K562 (cell line): ENCODE data around the gene N4BP2L1. TPM values are rescaled to one million over a fixed set of nuclear protein-coding genes. Genes with fewer than 3 reads are reported as not detected.

ENCODE experiments used
- ATF1 ChIP-seq, 2 experiments: fragments of 450-650 bp in 1 of 2; IDR thresholded peaks; 2 replicates each; pipeline ENCODE4 v1.6.1; 2016; ENCODE audit warnings: missing compliant biosample characterization in 1 of 2, missing genetic modification characterization in 1 of 2
- BACH1 ChIP-seq: fragments of 200-800 bp; sonication (Bioruptor generic); IDR thresholded peaks from 2 replicates; pipeline ENCODE4 v1.6.1; 2016; ENCODE audit warnings: missing genetic modification characterization, missing compliant biosample characterization
- CBFA2T3 ChIP-seq: fragments of 450-650 bp; IDR thresholded peaks from 2 replicates; pipeline ENCODE4 v1.6.1; 2017
- IRF2 ChIP-seq: sonication (generic); formaldehyde crosslinking; IDR thresholded peaks from 2 replicates; pipeline ENCODE4 v1.8.1; 2022; ENCODE audit warnings: mild to moderate bottlenecking, missing genetic modification reagents
- SETDB1 ChIP-seq: IDR thresholded peaks from one replicate; pipeline ENCODE4 v1.6.1; 2012; ENCODE audit warnings: low read length, control low read depth, inconsistent platforms
- TFAM ChIP-seq: fragments of 250-450 bp; sonication (Bioruptor Pico); conservative IDR thresholded peaks from 2 replicates; pipeline ENCODE4 v1.5.0; 2021; ENCODE audit warnings: mild to moderate bottlenecking, moderate library complexity
- ZNF398 ChIP-seq: fragments of 250-450 bp; sonication (Bioruptor Pico); IDR thresholded peaks from 2 replicates; pipeline ENCODE4 v1.8.0; 2021; ENCODE audit warnings: moderate library complexity, mild to moderate bottlenecking, inconsistent platforms
- ZNF76 ChIP-seq: fragments of 250-450 bp; sonication (Bioruptor Pico); IDR thresholded peaks from 2 replicates; pipeline ENCODE4 v1.4.0; 2020; ENCODE audit warnings: mild to moderate bottlenecking, moderate library complexity, borderline replicate concordance
- polyA plus RNA-seq, 8 experiments: library from polyadenylated mRNA; depleted of rRNA in 4 of 8; stranded (reverse) in 5 of 8; unstranded in 3 of 8; fragments of >200 nt; fragmentation: Nextera tagmentation in 2 of 8; fragmentation: Illumina TruSeq in 1 of 8; extraction: Ambion mirVana in 2 of 8; extraction: Trizol in 1 of 8; gene quantifications; 2 replicates each; pipeline versions ENCODE4 v1.2.1 to v1.2.3, GENCODE V29; 2011 to 2014; ENCODE audit warnings: inconsistent platforms in 1 of 8, missing spikeins in 1 of 8
- total RNA-seq, 7 experiments: library from RNA; depleted of rRNA in 6 of 7; stranded (reverse); fragments of >200 nt in 6 of 7; fragmentation: Illumina TruSeq in 2 of 7; extraction: Trizol in 2 of 7; gene quantifications; 2 replicates each; pipeline versions ENCODE4 v1.2.1 to v1.2.3, GENCODE V29; 2011 to 2021; ENCODE audit warnings: low replicate concordance in 1 of 7
- TF ChIP-seq, protein P1 (sequence below): fragments of 250-450 bp; sonication (Bioruptor Pico); IDR thresholded peaks from 2 replicates; pipeline ENCODE4 v1.8.0; 2021; ENCODE audit warnings: borderline replicate concordance, mild to moderate bottlenecking, moderate library complexity; ENCODE audit not compliant: poor library complexity, severe bottlenecking
- TF ChIP-seq, protein P2 (sequence below): sonication (generic); formaldehyde crosslinking; IDR thresholded peaks from 2 replicates; pipeline ENCODE4 v1.8.0; 2023; ENCODE audit warnings: missing genetic modification reagents, mild to moderate bottlenecking, borderline replicate concordance

Gene N4BP2L1
- total and polyA plus RNA-seq, 9 of the 15 experiments (the other 6 are each of a cell fraction or from before 2014, with no cell fraction given): 0.06 to 0.33 (median 0.15) TPM; not detected in 1

GRCh38 chr13:32455594-32455903 is 27.6 kb upstream of the N4BP2L1 start (continued):
- TF ChIP-seq ZNF398 (CRISPR knock-in tag) (no peak), SETDB1 (no peak), IRF2 (CRISPR knock-in tag) (no peak), BACH1 (tag) (no peak), ZNF76 (CRISPR knock-in tag) (no peak), CBFA2T3 (no peak), ATF1 (CRISPR knock-in tag; IDR thresholded peaks at IDR 0.05) (no peak), ATF1 (tag; IDR thresholded peaks at IDR 0.05) (no peak), TFAM (CRISPR knock-in tag) (no peak)
- TF ChIP-seq, protein P1, sequence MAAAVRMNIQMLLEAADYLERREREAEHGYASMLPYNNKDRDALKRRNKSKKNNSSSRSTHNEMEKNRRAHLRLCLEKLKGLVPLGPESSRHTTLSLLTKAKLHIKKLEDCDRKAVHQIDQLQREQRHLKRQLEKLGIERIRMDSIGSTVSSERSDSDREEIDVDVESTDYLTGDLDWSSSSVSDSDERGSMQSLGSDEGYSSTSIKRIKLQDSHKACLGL (CRISPR knock-in tag): no peak
- TF ChIP-seq, protein P2, sequence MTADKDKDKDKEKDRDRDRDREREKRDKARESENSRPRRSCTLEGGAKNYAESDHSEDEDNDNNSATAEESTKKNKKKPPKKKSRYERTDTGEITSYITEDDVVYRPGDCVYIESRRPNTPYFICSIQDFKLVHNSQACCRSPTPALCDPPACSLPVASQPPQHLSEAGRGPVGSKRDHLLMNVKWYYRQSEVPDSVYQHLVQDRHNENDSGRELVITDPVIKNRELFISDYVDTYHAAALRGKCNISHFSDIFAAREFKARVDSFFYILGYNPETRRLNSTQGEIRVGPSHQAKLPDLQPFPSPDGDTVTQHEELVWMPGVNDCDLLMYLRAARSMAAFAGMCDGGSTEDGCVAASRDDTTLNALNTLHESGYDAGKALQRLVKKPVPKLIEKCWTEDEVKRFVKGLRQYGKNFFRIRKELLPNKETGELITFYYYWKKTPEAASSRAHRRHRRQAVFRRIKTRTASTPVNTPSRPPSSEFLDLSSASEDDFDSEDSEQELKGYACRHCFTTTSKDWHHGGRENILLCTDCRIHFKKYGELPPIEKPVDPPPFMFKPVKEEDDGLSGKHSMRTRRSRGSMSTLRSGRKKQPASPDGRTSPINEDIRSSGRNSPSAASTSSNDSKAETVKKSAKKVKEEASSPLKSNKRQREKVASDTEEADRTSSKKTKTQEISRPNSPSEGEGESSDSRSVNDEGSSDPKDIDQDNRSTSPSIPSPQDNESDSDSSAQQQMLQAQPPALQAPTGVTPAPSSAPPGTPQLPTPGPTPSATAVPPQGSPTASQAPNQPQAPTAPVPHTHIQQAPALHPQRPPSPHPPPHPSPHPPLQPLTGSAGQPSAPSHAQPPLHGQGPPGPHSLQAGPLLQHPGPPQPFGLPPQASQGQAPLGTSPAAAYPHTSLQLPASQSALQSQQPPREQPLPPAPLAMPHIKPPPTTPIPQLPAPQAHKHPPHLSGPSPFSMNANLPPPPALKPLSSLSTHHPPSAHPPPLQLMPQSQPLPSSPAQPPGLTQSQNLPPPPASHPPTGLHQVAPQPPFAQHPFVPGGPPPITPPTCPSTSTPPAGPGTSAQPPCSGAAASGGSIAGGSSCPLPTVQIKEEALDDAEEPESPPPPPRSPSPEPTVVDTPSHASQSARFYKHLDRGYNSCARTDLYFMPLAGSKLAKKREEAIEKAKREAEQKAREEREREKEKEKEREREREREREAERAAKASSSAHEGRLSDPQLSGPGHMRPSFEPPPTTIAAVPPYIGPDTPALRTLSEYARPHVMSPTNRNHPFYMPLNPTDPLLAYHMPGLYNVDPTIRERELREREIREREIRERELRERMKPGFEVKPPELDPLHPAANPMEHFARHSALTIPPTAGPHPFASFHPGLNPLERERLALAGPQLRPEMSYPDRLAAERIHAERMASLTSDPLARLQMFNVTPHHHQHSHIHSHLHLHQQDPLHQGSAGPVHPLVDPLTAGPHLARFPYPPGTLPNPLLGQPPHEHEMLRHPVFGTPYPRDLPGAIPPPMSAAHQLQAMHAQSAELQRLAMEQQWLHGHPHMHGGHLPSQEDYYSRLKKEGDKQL (CRISPR knock-in tag): no peak
